ENCODE measurements around the gene NDST3.

GRCh38 chr4:118175506-118175905 lies 141.2 kb downstream of the NDST3 start:
- no peak for TF ChIP-seq YY1 (IDR thresholded peaks at IDR 0.05; ENCODE audit: low read depth)
- no peak for TF ChIP-seq CTCF (IDR thresholded peaks at IDR 0.05)
- TF ChIP-seq TAF1 (IDR thresholded peaks at IDR 0.05; ENCODE audit: borderline replicate concordance, low read depth, low read length) = no peak
- TF ChIP-seq NFIC (IDR thresholded peaks at IDR 0.05; ENCODE audit: borderline replicate concordance) = no peak
- TF ChIP-seq JUND (IDR thresholded peaks at IDR 0.05) = no peak
- TF ChIP-seq MXI1 (IDR thresholded peaks at IDR 0.05; ENCODE audit: low read depth, low read length) = no peak
- no peak for TF ChIP-seq USF2 (IDR thresholded peaks at IDR 0.05; ENCODE audit: borderline replicate concordance, low read depth, low read length)
- no peak for TF ChIP-seq REST (IDR thresholded peaks at IDR 0.05; ENCODE audit: low read depth, low read length)
- TF ChIP-seq ZBTB33 (IDR thresholded peaks at IDR 0.05; ENCODE audit: borderline replicate concordance, low read depth) = no peak
- TF ChIP-seq GATA2 (CRISPR knock-in tag; IDR thresholded peaks at IDR 0.05) = no peak
- TF ChIP-seq POLR2AphosphoS5 (IDR thresholded peaks at IDR 0.05; ENCODE audit: low read depth, low read length) = no peak

Data from SK-N-SH (cell line).